ENCODE results near the gene MYL2. TPM values are rescaled to one million over a fixed set of nuclear protein-coding genes. Genes with fewer than 3 reads are reported as not detected.

Gene MYL2
- total RNA-seq, 1 experiment from 2014 or later = not detected

DNA sequence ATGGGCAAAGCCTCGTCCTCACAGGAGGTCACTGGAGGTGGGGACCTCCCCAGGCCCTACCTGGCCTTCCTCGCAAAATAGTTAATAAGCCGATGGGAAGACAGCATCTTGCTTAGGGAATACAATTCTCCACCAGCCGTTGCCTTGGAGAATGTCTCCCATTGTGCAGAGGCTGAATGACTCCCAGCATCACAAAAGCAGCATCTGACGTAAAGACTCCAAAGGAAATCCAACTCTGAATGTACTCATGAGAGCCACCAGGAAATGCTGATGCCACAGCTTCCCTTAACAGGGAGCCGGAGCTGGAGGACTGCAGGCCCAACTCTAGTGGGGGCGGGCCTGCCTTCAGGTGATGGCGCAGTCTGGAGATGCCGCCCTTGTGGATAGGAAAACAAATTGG, 58.0 kb downstream of the MYL2 start:
- DNase-seq (ENCODE audit: low spot score) = no peak

More for the DNA sequence above, 58.0 kb downstream of the MYL2 start:
- Mint-ChIP-seq H3K27me3 (ENCODE audit: low read depth) (peaks cover 5% of the 10 kb centered on the region; the same call in 1 of the 2 replicates), H3K27ac (no peak overlapping the region), H3K36me3 (no peaks in the 10 kb centered on the region), H3K4me3 (no peak overlapping the region), H3K4me1 (peaks cover 35% of the 10 kb centered on the region), H3K9me3 (0 out of 2 replicates have a peak, but pooled peaks cover 3% of the 10 kb centered on the region)
- TF ChIP-seq ELF4 (CRISPR knock-in tag; IDR thresholded peaks at IDR 0.05; ENCODE audit: low read depth) (no peak), OVOL2 (CRISPR knock-in tag; IDR thresholded peaks at IDR 0.05; ENCODE audit: borderline replicate concordance) (no peak), ETV6 (CRISPR knock-in tag; IDR thresholded peaks at IDR 0.05) (no peak), GABPB1 (CRISPR knock-in tag; IDR thresholded peaks at IDR 0.05) (no peak), CREM (CRISPR knock-in tag; IDR thresholded peaks at IDR 0.05) (no peak), NFYB (CRISPR knock-in tag; conservative IDR thresholded peaks at IDR 0.05; ENCODE audit: low read depth) (no peak), SOX15 (CRISPR knock-in tag; IDR thresholded peaks at IDR 0.05) (no peak), ZNF219 (CRISPR knock-in tag; IDR thresholded peaks at IDR 0.05; ENCODE audit: borderline replicate concordance) (no peak), IRF2 (CRISPR knock-in tag; IDR thresholded peaks at IDR 0.05; ENCODE audit: borderline replicate concordance, low read depth) (no peak), ZNF121 (CRISPR knock-in tag; IDR thresholded peaks at IDR 0.05) (no peak), ZNF263 (CRISPR knock-in tag; IDR thresholded peaks at IDR 0.05; ENCODE audit: low read depth) (no peak), ESRRA (CRISPR knock-in tag; IDR thresholded peaks at IDR 0.05; ENCODE audit: borderline replicate concordance) (no peak), ZNF317 (CRISPR knock-in tag; IDR thresholded peaks at IDR 0.05; ENCODE audit: borderline replicate concordance, low read depth) (no peak)
- TF ChIP-seq, protein P1, sequence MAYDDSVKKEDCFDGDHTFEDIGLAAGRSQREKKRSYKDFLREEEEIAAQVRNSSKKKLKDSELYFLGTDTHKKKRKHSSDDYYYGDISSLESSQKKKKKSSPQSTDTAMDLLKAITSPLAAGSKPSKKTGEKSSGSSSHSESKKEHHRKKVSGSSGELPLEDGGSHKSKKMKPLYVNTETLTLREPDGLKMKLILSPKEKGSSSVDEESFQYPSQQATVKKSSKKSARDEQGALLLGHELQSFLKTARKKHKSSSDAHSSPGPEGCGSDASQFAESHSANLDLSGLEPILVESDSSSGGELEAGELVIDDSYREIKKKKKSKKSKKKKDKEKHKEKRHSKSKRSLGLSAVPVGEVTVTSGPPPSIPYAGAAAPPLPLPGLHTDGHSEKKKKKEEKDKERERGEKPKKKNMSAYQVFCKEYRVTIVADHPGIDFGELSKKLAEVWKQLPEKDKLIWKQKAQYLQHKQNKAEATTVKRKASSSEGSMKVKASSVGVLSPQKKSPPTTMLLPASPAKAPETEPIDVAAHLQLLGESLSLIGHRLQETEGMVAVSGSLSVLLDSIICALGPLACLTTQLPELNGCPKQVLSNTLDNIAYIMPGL (CRISPR knock-in tag; IDR thresholded peaks at IDR 0.05) = no peak
- TF ChIP-seq, protein P2, sequence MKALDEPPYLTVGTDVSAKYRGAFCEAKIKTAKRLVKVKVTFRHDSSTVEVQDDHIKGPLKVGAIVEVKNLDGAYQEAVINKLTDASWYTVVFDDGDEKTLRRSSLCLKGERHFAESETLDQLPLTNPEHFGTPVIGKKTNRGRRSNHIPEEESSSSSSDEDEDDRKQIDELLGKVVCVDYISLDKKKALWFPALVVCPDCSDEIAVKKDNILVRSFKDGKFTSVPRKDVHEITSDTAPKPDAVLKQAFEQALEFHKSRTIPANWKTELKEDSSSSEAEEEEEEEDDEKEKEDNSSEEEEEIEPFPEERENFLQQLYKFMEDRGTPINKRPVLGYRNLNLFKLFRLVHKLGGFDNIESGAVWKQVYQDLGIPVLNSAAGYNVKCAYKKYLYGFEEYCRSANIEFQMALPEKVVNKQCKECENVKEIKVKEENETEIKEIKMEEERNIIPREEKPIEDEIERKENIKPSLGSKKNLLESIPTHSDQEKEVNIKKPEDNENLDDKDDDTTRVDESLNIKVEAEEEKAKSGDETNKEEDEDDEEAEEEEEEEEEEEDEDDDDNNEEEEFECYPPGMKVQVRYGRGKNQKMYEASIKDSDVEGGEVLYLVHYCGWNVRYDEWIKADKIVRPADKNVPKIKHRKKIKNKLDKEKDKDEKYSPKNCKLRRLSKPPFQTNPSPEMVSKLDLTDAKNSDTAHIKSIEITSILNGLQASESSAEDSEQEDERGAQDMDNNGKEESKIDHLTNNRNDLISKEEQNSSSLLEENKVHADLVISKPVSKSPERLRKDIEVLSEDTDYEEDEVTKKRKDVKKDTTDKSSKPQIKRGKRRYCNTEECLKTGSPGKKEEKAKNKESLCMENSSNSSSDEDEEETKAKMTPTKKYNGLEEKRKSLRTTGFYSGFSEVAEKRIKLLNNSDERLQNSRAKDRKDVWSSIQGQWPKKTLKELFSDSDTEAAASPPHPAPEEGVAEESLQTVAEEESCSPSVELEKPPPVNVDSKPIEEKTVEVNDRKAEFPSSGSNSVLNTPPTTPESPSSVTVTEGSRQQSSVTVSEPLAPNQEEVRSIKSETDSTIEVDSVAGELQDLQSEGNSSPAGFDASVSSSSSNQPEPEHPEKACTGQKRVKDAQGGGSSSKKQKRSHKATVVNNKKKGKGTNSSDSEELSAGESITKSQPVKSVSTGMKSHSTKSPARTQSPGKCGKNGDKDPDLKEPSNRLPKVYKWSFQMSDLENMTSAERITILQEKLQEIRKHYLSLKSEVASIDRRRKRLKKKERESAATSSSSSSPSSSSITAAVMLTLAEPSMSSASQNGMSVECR (CRISPR knock-in tag; IDR thresholded peaks at IDR 0.05; ENCODE audit: borderline replicate concordance) = no peak
- TF ChIP-seq, protein P3, sequence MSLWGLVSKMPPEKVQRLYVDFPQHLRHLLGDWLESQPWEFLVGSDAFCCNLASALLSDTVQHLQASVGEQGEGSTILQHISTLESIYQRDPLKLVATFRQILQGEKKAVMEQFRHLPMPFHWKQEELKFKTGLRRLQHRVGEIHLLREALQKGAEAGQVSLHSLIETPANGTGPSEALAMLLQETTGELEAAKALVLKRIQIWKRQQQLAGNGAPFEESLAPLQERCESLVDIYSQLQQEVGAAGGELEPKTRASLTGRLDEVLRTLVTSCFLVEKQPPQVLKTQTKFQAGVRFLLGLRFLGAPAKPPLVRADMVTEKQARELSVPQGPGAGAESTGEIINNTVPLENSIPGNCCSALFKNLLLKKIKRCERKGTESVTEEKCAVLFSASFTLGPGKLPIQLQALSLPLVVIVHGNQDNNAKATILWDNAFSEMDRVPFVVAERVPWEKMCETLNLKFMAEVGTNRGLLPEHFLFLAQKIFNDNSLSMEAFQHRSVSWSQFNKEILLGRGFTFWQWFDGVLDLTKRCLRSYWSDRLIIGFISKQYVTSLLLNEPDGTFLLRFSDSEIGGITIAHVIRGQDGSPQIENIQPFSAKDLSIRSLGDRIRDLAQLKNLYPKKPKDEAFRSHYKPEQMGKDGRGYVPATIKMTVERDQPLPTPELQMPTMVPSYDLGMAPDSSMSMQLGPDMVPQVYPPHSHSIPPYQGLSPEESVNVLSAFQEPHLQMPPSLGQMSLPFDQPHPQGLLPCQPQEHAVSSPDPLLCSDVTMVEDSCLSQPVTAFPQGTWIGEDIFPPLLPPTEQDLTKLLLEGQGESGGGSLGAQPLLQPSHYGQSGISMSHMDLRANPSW (CRISPR knock-in tag; conservative IDR thresholded peaks at IDR 0.05; ENCODE audit: low read depth) = no peak
- TF ChIP-seq, protein P4, sequence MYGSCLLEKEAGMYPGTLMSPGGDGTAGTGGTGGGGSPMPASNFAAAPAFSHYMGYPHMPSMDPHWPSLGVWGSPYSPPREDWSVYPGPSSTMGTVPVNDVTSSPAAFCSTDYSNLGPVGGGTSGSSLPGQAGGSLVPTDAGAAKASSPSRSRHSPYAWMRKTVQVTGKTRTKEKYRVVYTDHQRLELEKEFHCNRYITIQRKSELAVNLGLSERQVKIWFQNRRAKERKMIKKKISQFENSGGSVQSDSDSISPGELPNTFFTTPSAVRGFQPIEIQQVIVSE (CRISPR knock-in tag; IDR thresholded peaks at IDR 0.05; ENCODE audit: borderline replicate concordance) = no peak
- TF ChIP-seq, protein P5, sequence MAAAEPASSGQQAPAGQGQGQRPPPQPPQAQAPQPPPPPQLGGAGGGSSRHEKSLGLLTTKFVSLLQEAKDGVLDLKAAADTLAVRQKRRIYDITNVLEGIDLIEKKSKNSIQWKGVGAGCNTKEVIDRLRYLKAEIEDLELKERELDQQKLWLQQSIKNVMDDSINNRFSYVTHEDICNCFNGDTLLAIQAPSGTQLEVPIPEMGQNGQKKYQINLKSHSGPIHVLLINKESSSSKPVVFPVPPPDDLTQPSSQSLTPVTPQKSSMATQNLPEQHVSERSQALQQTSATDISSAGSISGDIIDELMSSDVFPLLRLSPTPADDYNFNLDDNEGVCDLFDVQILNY (CRISPR knock-in tag; IDR thresholded peaks at IDR 0.05) = no peak
- TF ChIP-seq, protein P6, sequence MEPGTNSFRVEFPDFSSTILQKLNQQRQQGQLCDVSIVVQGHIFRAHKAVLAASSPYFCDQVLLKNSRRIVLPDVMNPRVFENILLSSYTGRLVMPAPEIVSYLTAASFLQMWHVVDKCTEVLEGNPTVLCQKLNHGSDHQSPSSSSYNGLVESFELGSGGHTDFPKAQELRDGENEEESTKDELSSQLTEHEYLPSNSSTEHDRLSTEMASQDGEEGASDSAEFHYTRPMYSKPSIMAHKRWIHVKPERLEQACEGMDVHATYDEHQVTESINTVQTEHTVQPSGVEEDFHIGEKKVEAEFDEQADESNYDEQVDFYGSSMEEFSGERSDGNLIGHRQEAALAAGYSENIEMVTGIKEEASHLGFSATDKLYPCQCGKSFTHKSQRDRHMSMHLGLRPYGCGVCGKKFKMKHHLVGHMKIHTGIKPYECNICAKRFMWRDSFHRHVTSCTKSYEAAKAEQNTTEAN (CRISPR knock-in tag; IDR thresholded peaks at IDR 0.05) = no peak
- TF ChIP-seq, protein P7, sequence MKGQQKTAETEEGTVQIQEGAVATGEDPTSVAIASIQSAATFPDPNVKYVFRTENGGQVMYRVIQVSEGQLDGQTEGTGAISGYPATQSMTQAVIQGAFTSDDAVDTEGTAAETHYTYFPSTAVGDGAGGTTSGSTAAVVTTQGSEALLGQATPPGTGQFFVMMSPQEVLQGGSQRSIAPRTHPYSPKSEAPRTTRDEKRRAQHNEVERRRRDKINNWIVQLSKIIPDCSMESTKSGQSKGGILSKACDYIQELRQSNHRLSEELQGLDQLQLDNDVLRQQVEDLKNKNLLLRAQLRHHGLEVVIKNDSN (CRISPR knock-in tag; IDR thresholded peaks at IDR 0.05) = no peak
- POLR2A ChIA-PET = no interaction called here
- CTCF ChIA-PET = interaction anchor here (0.7 to 2.1 kb wide), 5 partner anchors 15 to 338 kb away, joined by 3 to 15 read pairs (median 4); partner anchors contain the start of gene CCDC63
- ATAC-seq = no peak; the same call in 1 of the 2 replicates

Measured in WTC11 (cell line).